ENCODE results near the gene PSPH.

DNA sequence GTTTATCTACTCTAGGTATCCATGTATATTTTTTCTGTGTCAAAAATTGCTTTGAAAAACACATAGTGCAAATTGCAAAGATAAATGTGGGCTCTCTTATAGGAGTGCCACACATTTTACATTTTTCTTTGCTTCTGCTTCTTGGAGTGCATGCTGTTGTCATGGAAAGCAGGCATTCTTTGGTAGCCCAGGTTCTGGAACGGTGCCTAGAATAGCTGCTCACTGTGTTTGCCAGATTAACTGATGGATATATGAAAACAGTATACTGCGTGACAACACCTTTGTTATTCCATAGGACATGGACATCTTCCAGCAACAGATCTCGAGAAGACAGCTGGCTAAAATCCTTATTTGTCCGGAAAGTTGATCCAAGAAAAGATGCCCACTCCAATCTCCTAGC is 73.4 kb downstream of the PSPH start:
- no peak for TF ChIP-seq EZH2 (IDR thresholded peaks at IDR 0.05; ENCODE audit: low read length, missing control alignments)
- TF ChIP-seq, protein P1, sequence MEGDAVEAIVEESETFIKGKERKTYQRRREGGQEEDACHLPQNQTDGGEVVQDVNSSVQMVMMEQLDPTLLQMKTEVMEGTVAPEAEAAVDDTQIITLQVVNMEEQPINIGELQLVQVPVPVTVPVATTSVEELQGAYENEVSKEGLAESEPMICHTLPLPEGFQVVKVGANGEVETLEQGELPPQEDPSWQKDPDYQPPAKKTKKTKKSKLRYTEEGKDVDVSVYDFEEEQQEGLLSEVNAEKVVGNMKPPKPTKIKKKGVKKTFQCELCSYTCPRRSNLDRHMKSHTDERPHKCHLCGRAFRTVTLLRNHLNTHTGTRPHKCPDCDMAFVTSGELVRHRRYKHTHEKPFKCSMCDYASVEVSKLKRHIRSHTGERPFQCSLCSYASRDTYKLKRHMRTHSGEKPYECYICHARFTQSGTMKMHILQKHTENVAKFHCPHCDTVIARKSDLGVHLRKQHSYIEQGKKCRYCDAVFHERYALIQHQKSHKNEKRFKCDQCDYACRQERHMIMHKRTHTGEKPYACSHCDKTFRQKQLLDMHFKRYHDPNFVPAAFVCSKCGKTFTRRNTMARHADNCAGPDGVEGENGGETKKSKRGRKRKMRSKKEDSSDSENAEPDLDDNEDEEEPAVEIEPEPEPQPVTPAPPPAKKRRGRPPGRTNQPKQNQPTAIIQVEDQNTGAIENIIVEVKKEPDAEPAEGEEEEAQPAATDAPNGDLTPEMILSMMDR (conservative IDR thresholded peaks at IDR 0.05 in 1 of 2, IDR thresholded peaks at IDR 0.05 in 1 of 2; ENCODE audit: low read depth in 1 of 2, low read length in 2 of 2), result no peak

Measured in fibroblast of lung (primary cell).